ENCODE results near the gene DENND4A.
"Not testable (repeated sequence)": the region's sequence is repeated elsewhere in the genome, so short reads cannot be mapped to it uniquely, and the experiment has no call there.

The DENND4A gene

GRCh38 chr15:65789105-65789504 lies 3.0 kb downstream of the DENND4A start:
- no peak for DNase-seq (ENCODE audit: low read depth in 2 of 2)

- DNase-seq (ENCODE audit: low read depth in 2 of 2), result no peak
Measured at GRCh38 chr15:65787260-65787659, 4.8 kb downstream of the DENND4A start.

GRCh38 chr15:65785151-65785550 lies 6.9 kb downstream of the DENND4A start:
- no peak for DNase-seq (ENCODE audit: low read depth in 2 of 2)

- DNase-seq (ENCODE audit: low read depth in 2 of 2), result no peak
Measured at GRCh38 chr15:65783872-65784271, 8.2 kb downstream of the DENND4A start.

- DNase-seq (ENCODE audit: low read depth in 2 of 2), result no peak
Measured at GRCh38 chr15:65782096-65782495, 10.0 kb downstream of the DENND4A start.

DNA sequence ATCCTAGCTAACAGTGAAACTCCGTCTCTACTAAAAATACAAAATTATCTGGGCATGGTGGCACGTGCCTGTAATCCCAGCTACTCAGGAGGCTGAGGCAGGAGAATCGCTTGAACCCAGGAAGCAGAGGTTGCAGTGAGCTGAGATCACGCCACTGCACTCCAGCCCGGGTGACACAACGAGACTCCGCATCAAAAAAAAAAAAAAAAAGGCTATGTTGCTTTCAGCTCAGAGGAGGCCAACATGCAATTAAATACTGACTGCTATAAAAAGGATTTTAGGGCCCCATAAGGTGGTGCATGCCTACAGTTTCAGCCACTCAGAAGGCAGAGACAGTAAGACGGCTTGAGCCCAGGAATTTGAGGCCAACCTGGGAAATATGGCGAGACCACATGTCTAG lies 13.4 kb downstream of the DENND4A start:
- DNase-seq (ENCODE audit: low read depth in 2 of 2), result not testable (repeated sequence)

DNA sequence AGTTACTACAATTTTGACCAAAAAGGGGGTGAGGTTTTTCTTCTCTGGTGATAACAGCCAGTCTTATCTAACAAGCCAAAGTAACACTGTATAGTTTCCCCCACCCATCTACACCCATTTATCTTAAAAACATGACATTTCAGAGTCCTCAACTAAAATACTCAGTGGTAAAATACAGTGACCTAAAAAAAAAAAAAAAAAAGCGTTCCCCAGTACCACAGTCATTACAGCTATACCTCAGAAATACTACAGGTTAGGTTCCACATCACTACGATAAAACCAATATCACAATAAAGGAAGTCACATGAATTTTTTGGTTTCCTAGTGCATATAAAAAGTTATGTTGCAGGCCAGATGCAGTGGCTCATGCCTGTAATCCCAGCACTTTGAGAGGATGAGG lies 13.8 kb downstream of the DENND4A start:
- no peak for DNase-seq (ENCODE audit: low read depth in 2 of 2)

- no peak for DNase-seq (ENCODE audit: low read depth in 2 of 2)
Measured at GRCh38 chr15:65777843-65778242, 14.2 kb downstream of the DENND4A start.

DNA sequence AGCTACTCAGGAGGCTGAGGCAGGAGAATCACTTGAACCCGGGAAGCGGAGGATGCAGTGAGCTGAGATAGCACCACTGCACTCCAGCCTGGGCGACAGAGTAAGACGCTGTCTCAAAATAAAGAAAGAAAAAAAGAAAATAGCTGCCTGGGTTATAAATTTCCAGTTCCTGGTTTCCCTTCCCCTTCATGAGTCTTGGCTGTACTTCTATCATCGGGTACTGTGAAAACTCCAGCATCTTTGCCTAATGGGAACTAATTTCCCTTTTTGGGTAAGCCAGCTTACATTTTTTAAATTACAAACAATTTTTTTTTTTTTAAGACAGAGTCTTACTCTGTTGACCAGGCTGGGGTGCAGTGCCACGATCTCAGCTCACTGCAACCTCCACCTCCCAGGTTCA lies 15.0 kb downstream of the DENND4A start:
- DNase-seq (ENCODE audit: low read depth in 2 of 2), result no peak

GRCh38 chr15:65773386-65774111 lies 18.5 kb downstream of the DENND4A start:
- no peak for DNase-seq (ENCODE audit: low read depth in 2 of 2)

DNA sequence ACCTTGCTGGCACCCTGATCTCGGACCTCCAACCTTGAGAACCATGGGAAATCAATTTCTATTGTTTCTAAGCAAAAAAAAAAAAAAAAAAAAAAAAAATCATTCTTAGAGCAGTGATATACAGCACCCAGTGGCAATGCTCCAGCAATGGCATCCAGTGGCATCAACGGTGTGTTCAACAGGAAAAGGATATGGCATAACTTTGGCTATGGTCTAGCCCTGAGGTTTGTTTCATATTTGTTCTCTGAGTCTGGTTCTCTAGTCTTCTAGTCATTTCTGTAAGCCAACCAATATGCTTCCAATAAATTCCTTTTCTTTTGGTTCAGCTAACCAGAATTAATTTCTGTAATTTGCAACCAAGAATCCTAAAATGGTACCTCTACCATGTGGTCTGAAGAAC lies 19.2 kb downstream of the DENND4A start:
- no peak for DNase-seq (ENCODE audit: low read depth in 2 of 2)

DNA sequence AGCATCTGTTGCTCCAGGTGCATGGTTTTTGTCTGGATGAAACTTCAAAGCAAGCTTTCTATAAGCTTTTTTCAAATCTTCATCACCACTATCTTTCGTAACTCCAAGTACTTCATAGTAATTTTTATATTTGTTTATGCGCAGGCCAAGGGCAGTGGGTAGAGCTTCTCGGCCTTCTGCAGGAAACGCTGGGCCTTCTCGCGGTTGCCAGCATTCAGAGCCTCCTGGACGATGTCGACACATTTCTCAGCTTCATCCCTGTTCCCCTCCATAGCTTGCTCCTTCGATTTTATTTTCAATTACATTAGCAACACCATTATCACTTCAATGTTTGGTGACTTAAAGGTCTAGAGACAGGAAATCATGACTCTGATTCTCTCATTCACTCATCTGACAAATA lies 20.2 kb downstream of the DENND4A start:
- DNase-seq (ENCODE audit: low read depth in 2 of 2), result no peak

GRCh38 chr15:65769482-65769881 lies 22.6 kb downstream of the DENND4A start:
- no peak for DNase-seq (ENCODE audit: low read depth in 2 of 2)

DNA sequence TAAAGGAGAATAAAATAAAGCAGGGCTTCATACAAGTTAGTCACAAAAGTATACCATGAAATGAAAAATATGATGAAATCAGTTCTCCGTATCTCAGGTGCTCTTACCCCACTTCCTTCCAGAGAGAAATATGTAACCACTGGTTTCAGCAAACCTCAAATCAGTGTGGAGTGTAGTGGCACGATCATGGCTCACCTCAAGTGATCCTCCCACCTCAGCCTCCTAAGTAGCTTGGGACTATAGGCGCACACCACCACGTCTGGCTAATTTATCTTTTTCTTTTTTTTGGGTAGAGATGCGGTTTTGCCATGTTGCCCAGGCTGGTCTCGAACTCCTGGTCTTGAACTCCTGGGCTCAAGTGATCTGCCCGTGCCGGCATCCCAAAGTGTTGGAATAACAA lies 24.2 kb downstream of the DENND4A start:
- no peak for DNase-seq (ENCODE audit: low read depth in 2 of 2)

DNA sequence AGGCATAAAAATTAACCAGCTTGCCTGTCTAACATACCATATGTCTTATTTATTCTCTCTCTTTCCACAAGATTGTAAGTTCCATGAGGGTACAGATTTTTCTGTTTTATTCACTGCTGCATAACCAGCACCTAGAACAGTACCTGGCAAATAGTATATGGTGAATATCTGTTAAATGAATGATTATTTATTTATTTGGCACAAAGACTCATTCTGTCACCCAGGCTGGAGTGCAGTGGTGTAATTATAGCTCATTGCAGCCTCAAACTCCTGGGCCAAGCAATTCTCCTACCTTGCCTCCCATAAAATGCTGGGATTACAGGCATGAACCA lies 24.9 kb downstream of the DENND4A start:
- DNase-seq (ENCODE audit: low read depth in 2 of 2), result no peak

GRCh38 chr15:65766422-65767263 lies 25.4 kb downstream of the DENND4A start:
- DNase-seq (ENCODE audit: low read depth in 2 of 2), result no peak

DNA sequence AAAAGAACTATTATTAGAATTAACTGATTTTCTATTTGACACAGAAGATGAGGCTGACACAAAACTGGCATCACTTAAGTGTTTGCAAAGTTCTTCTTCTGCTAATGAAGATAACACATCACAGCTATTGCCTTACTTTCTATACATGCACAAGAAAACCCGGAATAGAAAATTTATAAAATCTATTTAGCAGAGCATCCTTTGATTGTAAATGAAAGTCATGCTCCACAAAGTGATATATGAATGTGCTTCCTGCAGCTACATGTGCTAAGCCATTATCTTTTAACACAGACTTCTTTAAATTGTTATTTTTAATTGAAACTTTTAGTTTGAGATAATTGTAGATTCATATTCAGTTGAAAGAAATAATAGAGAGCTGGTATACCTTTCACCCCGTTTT lies 27.0 kb downstream of the DENND4A start:
- no peak for DNase-seq (ENCODE audit: low read depth in 2 of 2)

GRCh38 chr15:65762914-65763787 lies 28.9 kb downstream of the DENND4A start:
- DNase-seq (ENCODE audit: low read depth in 2 of 2), result no peak

DNA sequence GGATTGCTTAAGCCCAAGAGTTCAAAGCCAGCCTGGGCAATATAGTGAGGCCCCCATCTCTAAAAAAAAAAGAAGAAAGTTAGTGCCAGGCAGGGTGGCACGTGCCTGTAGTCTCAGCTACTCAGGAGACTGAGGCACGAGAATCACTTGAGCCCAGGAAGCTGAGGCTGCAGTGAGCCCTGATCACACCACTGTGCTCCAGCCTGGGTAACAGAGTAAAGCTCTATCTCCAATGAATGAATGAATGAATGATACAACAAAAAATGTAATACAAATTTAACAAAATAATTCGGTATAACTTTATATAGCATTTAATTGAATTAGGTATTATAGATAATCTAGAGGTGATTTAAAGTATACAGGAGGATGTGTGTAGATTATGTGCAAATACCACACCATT lies 29.7 kb downstream of the DENND4A start:
- no peak for DNase-seq (ENCODE audit: low read depth in 2 of 2)

- DNase-seq (ENCODE audit: low read depth in 2 of 2), result no peak
Measured at GRCh38 chr15:65761210-65761926, 30.7 kb downstream of the DENND4A start.

DNA sequence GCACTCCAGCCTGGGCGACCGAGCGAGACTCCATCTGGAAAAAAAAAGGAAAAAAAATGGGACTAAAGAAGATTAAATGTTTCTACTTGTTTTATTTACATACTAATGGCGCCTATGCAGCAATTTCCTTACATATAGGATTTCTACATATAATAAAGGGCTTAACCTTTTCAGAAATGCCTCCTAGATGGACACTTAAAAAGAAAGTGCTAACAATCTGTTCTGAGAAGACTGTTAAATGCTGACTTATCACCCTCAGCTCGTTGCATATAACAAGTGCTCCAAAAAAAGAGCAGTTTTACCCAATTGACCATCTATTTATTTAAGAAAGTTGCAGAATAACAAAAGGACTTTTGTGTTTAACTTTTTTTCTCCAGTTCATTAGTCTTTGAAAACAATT lies 32.7 kb downstream of the DENND4A start:
- DNase-seq (ENCODE audit: low read depth in 2 of 2), result no peak

GRCh38 chr15:65758242-65758641 lies 33.9 kb downstream of the DENND4A start:
- DNase-seq (ENCODE audit: low read depth in 2 of 2), result no peak
